GM23338 (cell line): Measurements from ENCODE around the gene BCL10. TPM values are rescaled to one million over a fixed set of nuclear protein-coding genes. Genes with fewer than 3 reads are reported as not detected.

ENCODE experiments used
- ATAC-seq: fragments of 200-7000 bp; cut with Tn5 transposase; 3 replicates; pipeline ENCODE4 v1.9.1; 2020
- DNase-seq: peaks from one replicate; pipeline ENCODE4 v3.0.0-alpha.2; 2015; ENCODE audit warnings: low spot score
- H2AFZ ChIP-seq: fragments of 200-600 bp; sonication (generic); 2 replicates; pipeline ENCODE4 v1.8.0; 2016; ENCODE audit warnings: antibody characterized with exemption, mild to moderate bottlenecking, moderate library complexity
- H3F3A ChIP-seq: fragments of 200-600 bp; sonication (generic); replicated peaks from 2 replicates; pipeline ENCODE4 v1.8.0; 2017; ENCODE audit warnings: antibody characterized with exemption, mixed run types, low read depth
- H3K27ac ChIP-seq: fragments of 200-600 bp; sonication (generic); 2 replicates; pipeline ENCODE4 v1.6.1; 2016; ENCODE audit warnings: low read depth
- H3K27me3 ChIP-seq: fragments of 200-600 bp; sonication (generic); 2 replicates; pipeline ENCODE4 v1.8.0; 2016; ENCODE audit warnings: mild to moderate bottlenecking, mixed run types, moderate library complexity; ENCODE audit not compliant: insufficient read depth
- H3K36me3 ChIP-seq: fragments of 200-600 bp; sonication (generic); 2 replicates; pipeline ENCODE4 v1.8.0; 2016; ENCODE audit warnings: mild to moderate bottlenecking; ENCODE audit not compliant: insufficient read depth
- H3K4me1 ChIP-seq: fragments of 200-600 bp; sonication (generic); 2 replicates; pipeline ENCODE4 v1.8.0; 2016; ENCODE audit warnings: mild to moderate bottlenecking, moderate library complexity; ENCODE audit not compliant: insufficient read depth
- H3K4me2 ChIP-seq: fragments of 200-600 bp; sonication (generic); 2 replicates; pipeline ENCODE4 v1.7.1; 2017; ENCODE audit warnings: mixed run types
- H3K4me3 ChIP-seq: fragments of 200-600 bp; sonication (generic); 2 replicates; pipeline ENCODE4 v1.6.1; 2016; ENCODE audit warnings: mixed run types
- H3K79me2 ChIP-seq: fragments of 200-600 bp; sonication (generic); replicated peaks from 2 replicates; pipeline ENCODE4 v1.8.0; 2017; ENCODE audit warnings: mild to moderate bottlenecking; ENCODE audit not compliant: insufficient read depth
- H3K9me2 ChIP-seq: fragments of 200-600 bp; sonication (generic); 2 replicates; pipeline ENCODE4 v1.8.0; 2017; ENCODE audit not compliant: insufficient read depth
- H4K20me1 ChIP-seq: fragments of 200-600 bp; sonication (generic); replicated peaks from 2 replicates; pipeline ENCODE4 v1.8.0; 2017; ENCODE audit warnings: mild to moderate bottlenecking; ENCODE audit not compliant: insufficient read depth
- H3K27ac Mint-ChIP-seq: 2 replicates; pipeline ENCODE4 v1.8.0; 2020; ENCODE audit warnings: inconsistent platforms, mild to moderate bottlenecking, moderate library complexity, mixed read lengths
- H3K27me3 Mint-ChIP-seq: 3 replicates; pipeline ENCODE4 v1.8.0; 2022; ENCODE audit warnings: low read depth, mild to moderate bottlenecking, moderate library complexity, mixed read lengths, inconsistent platforms; ENCODE audit not compliant: insufficient read depth, poor library complexity
- H3K36me3 Mint-ChIP-seq: 3 replicates; pipeline ENCODE4 v1.8.0; 2021; ENCODE audit warnings: low read depth, mild to moderate bottlenecking, inconsistent platforms, moderate library complexity, mixed read lengths
- H3K4me1 Mint-ChIP-seq: 3 replicates; pipeline ENCODE4 v1.8.0; 2020; ENCODE audit warnings: mild to moderate bottlenecking, inconsistent platforms, mixed read lengths
- H3K4me3 Mint-ChIP-seq: 3 replicates; pipeline ENCODE4 v1.8.0; 2021; ENCODE audit warnings: moderate library complexity, mild to moderate bottlenecking, inconsistent platforms, mixed read lengths
- H3K9me3 Mint-ChIP-seq: 3 replicates; pipeline ENCODE4 v1.8.0; 2020; ENCODE audit warnings: moderate library complexity, mild to moderate bottlenecking, inconsistent platforms, mixed read lengths
- EZH2 ChIP-seq: fragments of 200-600 bp; sonication (generic); IDR thresholded peaks from one replicate; pipeline ENCODE4 v1.8.0; 2017; ENCODE audit warnings: antibody characterized with exemption, mild to moderate bottlenecking, low read depth; ENCODE audit not compliant: unreplicated experiment
- EZH2phosphoT487 ChIP-seq: fragments of 200-600 bp; sonication (generic); IDR thresholded peaks from one replicate; pipeline ENCODE4 v1.8.1; 2018; ENCODE audit warnings: antibody characterized with exemption; ENCODE audit not compliant: unreplicated experiment
- NANOG ChIP-seq: IDR thresholded peaks from 2 replicates; pipeline ENCODE4 v1.6.1; 2016; ENCODE audit warnings: antibody characterized with exemption, borderline replicate concordance
- POLR2AphosphoS5 ChIP-seq: IDR thresholded peaks from 2 replicates; pipeline ENCODE4 v1.6.1; 2016; ENCODE audit warnings: antibody characterized with exemption, low read depth
- polyA plus RNA-seq: library from polyadenylated mRNA; unstranded; fragments of >200 nt; fragmentation: Nextera tagmentation; extraction: Ambion mirVana; gene quantifications from 2 replicates; pipeline ENCODE4 v1.2.1, GENCODE V29; 2016
- total RNA-seq: library from RNA; depleted of rRNA; stranded (reverse); fragments of >200 nt; shearing (Covaris generic); gene quantifications from 2 replicates; pipeline ENCODE4 v1.2.3, GENCODE V29; 2014
- TF ChIP-seq, protein P1 (sequence below), 2 experiments: fragments of 200-600 bp in 1 of 2; sonication (generic) in 1 of 2; conservative IDR thresholded peaks; 2 replicates each; pipeline versions ENCODE4 v1.5.1 to v1.6.1; 2016 to 2017; ENCODE audit warnings: antibody characterized with exemption in 2 of 2, low read depth in 2 of 2, mild to moderate bottlenecking in 2 of 2, moderate library complexity in 1 of 2
- TF ChIP-seq, protein P2 (sequence below): IDR thresholded peaks from 2 replicates; pipeline ENCODE4 v1.6.1; 2016; ENCODE audit warnings: antibody characterized with exemption
- TF ChIP-seq, protein P3 (sequence below): fragments of 250-450 bp; sonication (Bioruptor Pico); IDR thresholded peaks from 2 replicates; pipeline ENCODE4 v1.5.0; 2020; ENCODE audit warnings: mild to moderate bottlenecking, moderate library complexity

BCL10 gene
- total and polyA plus RNA-seq, 2 experiments from 2014 or later: 23.1 to 33.7 TPM

DNA sequence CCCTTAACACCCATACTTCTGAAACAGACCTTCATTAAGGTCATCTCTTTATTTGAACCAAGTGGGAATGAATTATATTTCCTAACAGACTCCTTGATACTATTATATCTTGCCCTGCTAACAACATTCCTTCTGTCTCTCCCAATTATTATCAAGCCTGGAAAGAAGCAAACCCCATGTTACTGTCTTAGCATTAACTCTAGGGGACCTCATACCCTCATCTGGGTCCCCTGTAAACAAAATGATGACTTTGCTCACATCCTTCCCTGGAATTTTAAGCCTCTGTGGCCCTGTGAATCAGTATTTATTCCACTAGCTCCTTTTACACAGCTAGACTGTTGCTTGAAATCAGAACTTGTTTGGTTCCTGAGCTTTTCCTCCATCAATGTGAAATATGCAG is 38.3 kb upstream of the BCL10 start:
- no peaks in the 10 kb centered on the region for H3K79me2 ChIP-seq
- Mint-ChIP-seq H3K27ac (peak overlapping the region; percentile 36; the same call in 1 of the 2 replicates), H3K4me3 (no peak overlapping the region), H3K27me3 (no peaks in the 10 kb centered on the region), H3K4me1 (peaks cover 4% of the 10 kb centered on the region; the same call in 2 of the 3 replicates), H3K36me3 (no peaks in the 10 kb centered on the region), H3K9me3 (no peaks in the 10 kb centered on the region)
- no peaks in the 10 kb centered on the region for H3K27me3 ChIP-seq
- peaks cover 11% of the 10 kb centered on the region; the same call in 1 of the 2 replicates for H3K9me2 ChIP-seq
- H3K27ac ChIP-seq: no peak overlapping the region; the same call in 1 of the 2 replicates
- ATAC-seq: no peak
- H3K36me3 ChIP-seq: no peaks in the 10 kb centered on the region
- H3K4me1 ChIP-seq: peaks cover 9% of the 10 kb centered on the region
- no peak overlapping the region for H2AFZ ChIP-seq
- no peak overlapping the region for H3K4me3 ChIP-seq
- no peaks in the 10 kb centered on the region for H4K20me1 ChIP-seq
- H3K4me2 ChIP-seq: no peak overlapping the region
- TF ChIP-seq, protein P1, sequence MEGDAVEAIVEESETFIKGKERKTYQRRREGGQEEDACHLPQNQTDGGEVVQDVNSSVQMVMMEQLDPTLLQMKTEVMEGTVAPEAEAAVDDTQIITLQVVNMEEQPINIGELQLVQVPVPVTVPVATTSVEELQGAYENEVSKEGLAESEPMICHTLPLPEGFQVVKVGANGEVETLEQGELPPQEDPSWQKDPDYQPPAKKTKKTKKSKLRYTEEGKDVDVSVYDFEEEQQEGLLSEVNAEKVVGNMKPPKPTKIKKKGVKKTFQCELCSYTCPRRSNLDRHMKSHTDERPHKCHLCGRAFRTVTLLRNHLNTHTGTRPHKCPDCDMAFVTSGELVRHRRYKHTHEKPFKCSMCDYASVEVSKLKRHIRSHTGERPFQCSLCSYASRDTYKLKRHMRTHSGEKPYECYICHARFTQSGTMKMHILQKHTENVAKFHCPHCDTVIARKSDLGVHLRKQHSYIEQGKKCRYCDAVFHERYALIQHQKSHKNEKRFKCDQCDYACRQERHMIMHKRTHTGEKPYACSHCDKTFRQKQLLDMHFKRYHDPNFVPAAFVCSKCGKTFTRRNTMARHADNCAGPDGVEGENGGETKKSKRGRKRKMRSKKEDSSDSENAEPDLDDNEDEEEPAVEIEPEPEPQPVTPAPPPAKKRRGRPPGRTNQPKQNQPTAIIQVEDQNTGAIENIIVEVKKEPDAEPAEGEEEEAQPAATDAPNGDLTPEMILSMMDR (conservative IDR thresholded peaks at IDR 0.05; ENCODE audit: low read depth in 2 of 2): peak in 1 of 2 experiments; percentile 9; a peak in 1 of 4 replicates
- TF ChIP-seq EZH2phosphoT487: no peak
- TF ChIP-seq POLR2AphosphoS5: no peak
- TF ChIP-seq, protein P2, sequence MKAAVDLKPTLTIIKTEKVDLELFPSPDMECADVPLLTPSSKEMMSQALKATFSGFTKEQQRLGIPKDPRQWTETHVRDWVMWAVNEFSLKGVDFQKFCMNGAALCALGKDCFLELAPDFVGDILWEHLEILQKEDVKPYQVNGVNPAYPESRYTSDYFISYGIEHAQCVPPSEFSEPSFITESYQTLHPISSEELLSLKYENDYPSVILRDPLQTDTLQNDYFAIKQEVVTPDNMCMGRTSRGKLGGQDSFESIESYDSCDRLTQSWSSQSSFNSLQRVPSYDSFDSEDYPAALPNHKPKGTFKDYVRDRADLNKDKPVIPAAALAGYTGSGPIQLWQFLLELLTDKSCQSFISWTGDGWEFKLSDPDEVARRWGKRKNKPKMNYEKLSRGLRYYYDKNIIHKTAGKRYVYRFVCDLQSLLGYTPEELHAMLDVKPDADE: no peak
- TF ChIP-seq EZH2: no peak
- TF ChIP-seq, protein P3, sequence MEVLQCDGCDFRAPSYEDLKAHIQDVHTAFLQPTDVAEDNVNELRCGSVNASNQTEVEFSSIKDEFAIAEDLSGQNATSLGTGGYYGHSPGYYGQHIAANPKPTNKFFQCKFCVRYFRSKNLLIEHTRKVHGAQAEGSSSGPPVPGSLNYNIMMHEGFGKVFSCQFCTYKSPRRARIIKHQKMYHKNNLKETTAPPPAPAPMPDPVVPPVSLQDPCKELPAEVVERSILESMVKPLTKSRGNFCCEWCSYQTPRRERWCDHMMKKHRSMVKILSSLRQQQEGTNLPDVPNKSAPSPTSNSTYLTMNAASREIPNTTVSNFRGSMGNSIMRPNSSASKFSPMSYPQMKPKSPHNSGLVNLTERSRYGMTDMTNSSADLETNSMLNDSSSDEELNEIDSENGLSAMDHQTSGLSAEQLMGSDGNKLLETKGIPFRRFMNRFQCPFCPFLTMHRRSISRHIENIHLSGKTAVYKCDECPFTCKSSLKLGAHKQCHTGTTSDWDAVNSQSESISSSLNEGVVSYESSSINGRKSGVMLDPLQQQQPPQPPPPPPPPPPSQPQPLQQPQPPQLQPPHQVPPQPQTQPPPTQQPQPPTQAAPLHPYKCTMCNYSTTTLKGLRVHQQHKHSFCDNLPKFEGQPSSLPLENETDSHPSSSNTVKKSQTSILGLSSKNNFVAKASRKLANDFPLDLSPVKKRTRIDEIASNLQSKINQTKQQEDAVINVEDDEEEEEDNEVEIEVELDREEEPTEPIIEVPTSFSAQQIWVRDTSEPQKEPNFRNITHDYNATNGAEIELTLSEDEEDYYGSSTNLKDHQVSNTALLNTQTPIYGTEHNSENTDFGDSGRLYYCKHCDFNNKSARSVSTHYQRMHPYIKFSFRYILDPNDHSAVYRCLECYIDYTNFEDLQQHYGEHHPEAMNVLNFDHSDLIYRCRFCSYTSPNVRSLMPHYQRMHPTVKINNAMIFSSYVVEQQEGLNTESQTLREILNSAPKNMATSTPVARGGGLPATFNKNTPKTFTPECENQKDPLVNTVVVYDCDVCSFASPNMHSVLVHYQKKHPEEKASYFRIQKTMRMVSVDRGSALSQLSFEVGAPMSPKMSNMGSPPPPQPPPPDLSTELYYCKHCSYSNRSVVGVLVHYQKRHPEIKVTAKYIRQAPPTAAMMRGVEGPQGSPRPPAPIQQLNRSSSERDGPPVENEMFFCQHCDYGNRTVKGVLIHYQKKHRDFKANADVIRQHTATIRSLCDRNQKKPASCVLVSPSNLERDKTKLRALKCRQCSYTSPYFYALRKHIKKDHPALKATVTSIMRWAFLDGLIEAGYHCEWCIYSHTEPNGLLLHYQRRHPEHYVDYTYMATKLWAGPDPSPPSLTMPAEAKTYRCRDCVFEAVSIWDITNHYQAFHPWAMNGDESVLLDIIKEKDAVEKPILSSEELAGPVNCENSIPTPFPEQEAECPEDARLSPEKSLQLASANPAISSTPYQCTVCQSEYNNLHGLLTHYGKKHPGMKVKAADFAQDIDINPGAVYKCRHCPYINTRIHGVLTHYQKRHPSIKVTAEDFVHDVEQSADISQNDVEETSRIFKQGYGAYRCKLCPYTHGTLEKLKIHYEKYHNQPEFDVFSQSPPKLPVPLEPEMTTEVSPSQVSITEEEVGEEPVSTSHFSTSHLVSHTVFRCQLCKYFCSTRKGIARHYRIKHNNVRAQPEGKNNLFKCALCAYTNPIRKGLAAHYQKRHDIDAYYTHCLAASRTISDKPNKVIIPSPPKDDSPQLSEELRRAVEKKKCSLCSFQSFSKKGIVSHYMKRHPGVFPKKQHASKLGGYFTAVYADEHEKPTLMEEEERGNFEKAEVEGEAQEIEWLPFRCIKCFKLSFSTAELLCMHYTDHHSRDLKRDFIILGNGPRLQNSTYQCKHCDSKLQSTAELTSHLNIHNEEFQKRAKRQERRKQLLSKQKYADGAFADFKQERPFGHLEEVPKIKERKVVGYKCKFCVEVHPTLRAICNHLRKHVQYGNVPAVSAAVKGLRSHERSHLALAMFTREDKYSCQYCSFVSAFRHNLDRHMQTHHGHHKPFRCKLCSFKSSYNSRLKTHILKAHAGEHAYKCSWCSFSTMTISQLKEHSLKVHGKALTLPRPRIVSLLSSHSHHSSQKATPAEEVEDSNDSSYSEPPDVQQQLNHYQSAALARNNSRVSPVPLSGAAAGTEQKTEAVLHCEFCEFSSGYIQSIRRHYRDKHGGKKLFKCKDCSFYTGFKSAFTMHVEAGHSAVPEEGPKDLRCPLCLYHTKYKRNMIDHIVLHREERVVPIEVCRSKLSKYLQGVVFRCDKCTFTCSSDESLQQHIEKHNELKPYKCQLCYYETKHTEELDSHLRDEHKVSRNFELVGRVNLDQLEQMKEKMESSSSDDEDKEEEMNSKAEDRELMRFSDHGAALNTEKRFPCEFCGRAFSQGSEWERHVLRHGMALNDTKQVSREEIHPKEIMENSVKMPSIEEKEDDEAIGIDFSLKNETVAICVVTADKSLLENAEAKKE (CRISPR knock-in tag): no peak
- no peak for TF ChIP-seq NANOG
- no peaks in the 10 kb centered on the region for H3F3A ChIP-seq
- DNase-seq: no peak
